Transverse colon (tissue), 4 donors: ENCODE data around the gene FKRP.

Experiments
- EP300 ChIP-seq: sonication (generic); formaldehyde crosslinking; IDR thresholded peaks from one replicate; pipeline ENCODE4 v1.6.1; 2017; ENCODE audit warnings: antibody characterized with exemption, low read depth
- POLR2A ChIP-seq: fragments of 450-650 bp; IDR thresholded peaks from one replicate; pipeline ENCODE4 v1.6.1; 2016; ENCODE audit warnings: antibody characterized with exemption, mild to moderate bottlenecking, moderate library complexity
- POLR2AphosphoS5 ChIP-seq, 3 donors: sonication (generic); formaldehyde crosslinking; IDR thresholded peaks; one replicate each; pipeline ENCODE4 v1.6.1; 2016; ENCODE audit warnings: antibody characterized with exemption in 3 of 3
- TF ChIP-seq, protein P1 (sequence below), 5 experiments: fragments of 200-600 bp in 3 of 5; fragments of 450-650 bp in 2 of 5; sonication (generic) in 3 of 5; IDR thresholded peaks; 1 replicate in 2 of 5; 2 replicates in 3 of 5; pipeline ENCODE4 v1.5.1; 2016 to 2017; ENCODE audit warnings: antibody characterized with exemption in 5 of 5, inconsistent platforms in 3 of 5, mild to moderate bottlenecking in 2 of 5, moderate library complexity in 1 of 5

DNA sequence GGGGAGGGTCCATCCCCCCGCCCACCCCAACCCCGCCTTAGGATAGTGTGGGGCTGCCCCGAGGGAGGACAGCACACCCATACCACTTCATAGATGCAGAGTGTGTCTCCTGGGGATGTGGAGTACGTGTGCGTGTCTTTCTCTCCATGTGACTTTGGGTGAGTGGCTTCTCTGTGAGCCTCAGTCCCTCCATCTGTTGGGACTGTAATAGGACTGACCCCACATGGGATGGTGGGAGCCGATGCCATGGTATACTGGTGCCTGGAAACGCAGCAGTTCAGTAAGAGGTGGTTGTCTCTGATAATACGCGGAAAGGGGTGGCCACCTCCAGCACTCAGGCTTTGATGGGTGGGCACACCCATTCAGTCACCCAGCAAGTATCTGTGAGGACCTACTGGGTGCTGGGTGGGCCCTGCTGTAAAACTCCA, 28.1 kb upstream of the FKRP start:
- TF ChIP-seq EP300, result no peak
- TF ChIP-seq, protein P1, sequence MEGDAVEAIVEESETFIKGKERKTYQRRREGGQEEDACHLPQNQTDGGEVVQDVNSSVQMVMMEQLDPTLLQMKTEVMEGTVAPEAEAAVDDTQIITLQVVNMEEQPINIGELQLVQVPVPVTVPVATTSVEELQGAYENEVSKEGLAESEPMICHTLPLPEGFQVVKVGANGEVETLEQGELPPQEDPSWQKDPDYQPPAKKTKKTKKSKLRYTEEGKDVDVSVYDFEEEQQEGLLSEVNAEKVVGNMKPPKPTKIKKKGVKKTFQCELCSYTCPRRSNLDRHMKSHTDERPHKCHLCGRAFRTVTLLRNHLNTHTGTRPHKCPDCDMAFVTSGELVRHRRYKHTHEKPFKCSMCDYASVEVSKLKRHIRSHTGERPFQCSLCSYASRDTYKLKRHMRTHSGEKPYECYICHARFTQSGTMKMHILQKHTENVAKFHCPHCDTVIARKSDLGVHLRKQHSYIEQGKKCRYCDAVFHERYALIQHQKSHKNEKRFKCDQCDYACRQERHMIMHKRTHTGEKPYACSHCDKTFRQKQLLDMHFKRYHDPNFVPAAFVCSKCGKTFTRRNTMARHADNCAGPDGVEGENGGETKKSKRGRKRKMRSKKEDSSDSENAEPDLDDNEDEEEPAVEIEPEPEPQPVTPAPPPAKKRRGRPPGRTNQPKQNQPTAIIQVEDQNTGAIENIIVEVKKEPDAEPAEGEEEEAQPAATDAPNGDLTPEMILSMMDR (IDR thresholded peaks at IDR 0.05), result no peak
- no peak for TF ChIP-seq POLR2A
- no peak for TF ChIP-seq POLR2AphosphoS5 (IDR thresholded peaks at IDR 0.05)
